ENCODE measurements around the gene REG3A.

GRCh38 chr2:79200762-79201161, 41.2 kb upstream of the REG3A start:
- TF ChIP-seq CTCF (conservative IDR thresholded peaks at IDR 0.05; ENCODE audit: low read length) (no peak), EZH2phosphoT487 (IDR thresholded peaks at IDR 0.05; ENCODE audit: borderline replicate concordance, low read depth, low read length) (no peak)
